Astrocyte of the spinal cord (primary cell): ENCODE measurements around the gene NCAM2.

Experiments used
- DNase-seq: peaks from one replicate; pipeline ENCODE4 v3.0.0; 2011; ENCODE audit warnings: low read depth, low spot score
- H3K4me3 ChIP-seq: 2 replicates; pipeline ENCODE4 v1.5.1; 2011; ENCODE audit warnings: low read depth, mild to moderate bottlenecking, low read length, moderate library complexity
- CTCF ChIP-seq: IDR thresholded peaks from 2 replicates; pipeline ENCODE4 v1.5.1; 2012; ENCODE audit warnings: low read depth, mild to moderate bottlenecking, low read length, inconsistent platforms
- in situ Hi-C: cut with HindIII; loops from 2 replicates; pipeline ENCODE4 v1.10.0; 2017; ENCODE audit warnings: low sequenced_read_pairs

The NCAM2 gene

GRCh38 chr21:21508859-21509258 is 510.6 kb downstream of the NCAM2 start:
- in situ Hi-C loops: no loop called here
- no peak overlapping the region for H3K4me3 ChIP-seq
- no peak for TF ChIP-seq CTCF
- DNase-seq: no peak

- TF ChIP-seq CTCF: no peak
- H3K4me3 ChIP-seq: no peak overlapping the region
- DNase-seq: no peak
- in situ Hi-C loops: no loop called here
Measured at GRCh38 chr21:21530680-21531079, 532.5 kb downstream of the NCAM2 start.

- no peak for TF ChIP-seq CTCF
- in situ Hi-C loops: no loop called here
- DNase-seq: peak; percentile 16
- H3K4me3 ChIP-seq: no peak overlapping the region
Measured at GRCh38 chr21:21547368-21547953, 549.3 kb downstream of the NCAM2 start.

- no peak for TF ChIP-seq CTCF
- no peak for DNase-seq
- in situ Hi-C loops: no loop called here
- H3K4me3 ChIP-seq: no peak overlapping the region
Measured at GRCh38 chr21:21559285-21560045, 561.3 kb downstream of the NCAM2 start.
